ENCODE data around the gene KLHL29. TPM values are rescaled to one million over a fixed set of nuclear protein-coding genes. Genes with fewer than 3 reads are reported as not detected.

KLHL29 gene
- total RNA-seq, 1 donor from 2014 or later: 8.4 TPM

- DNase-seq: no peak
Measured at GRCh38 chr2:23632831-23633395, 247.9 kb downstream of the KLHL29 start.

GRCh38 chr2:23633966-23634365 lies 249.0 kb downstream of the KLHL29 start:
- no peak for DNase-seq

- no peak for DNase-seq
Measured at GRCh38 chr2:23635442-23636340, 250.7 kb downstream of the KLHL29 start.

GRCh38 chr2:23636426-23636825 lies 251.4 kb downstream of the KLHL29 start:
- no peak for DNase-seq

GRCh38 chr2:23637011-23637778 lies 252.2 kb downstream of the KLHL29 start:
- DNase-seq: peak; percentile 61

GRCh38 chr2:23639406-23639982 lies 254.5 kb downstream of the KLHL29 start:
- no peak for DNase-seq

- no peak for DNase-seq
Measured at GRCh38 chr2:23640711-23641110, 255.7 kb downstream of the KLHL29 start.

- no peak for DNase-seq
Measured at GRCh38 chr2:23642516-23642915, 257.5 kb downstream of the KLHL29 start.

- DNase-seq: peak; percentile 73
Measured at GRCh38 chr2:23645230-23645808, 260.3 kb downstream of the KLHL29 start.

- no peak for DNase-seq
Measured at GRCh38 chr2:23647563-23647962, 262.6 kb downstream of the KLHL29 start.

- DNase-seq: no peak
Measured at GRCh38 chr2:23649303-23649702, 264.3 kb downstream of the KLHL29 start.

GRCh38 chr2:23649819-23650218 lies 264.8 kb downstream of the KLHL29 start:
- no peak for DNase-seq

- no peak for DNase-seq
Measured at GRCh38 chr2:23651187-23652080, 266.5 kb downstream of the KLHL29 start.

- no peak for DNase-seq
Measured at GRCh38 chr2:23653326-23653725, 268.3 kb downstream of the KLHL29 start.

- DNase-seq: no peak
Measured at GRCh38 chr2:23654756-23655155, 269.8 kb downstream of the KLHL29 start.

- DNase-seq: peak; percentile 54
Measured at GRCh38 chr2:23655934-23656596, 271.1 kb downstream of the KLHL29 start.

- peak; percentile 57 for DNase-seq
Measured at GRCh38 chr2:23656597-23656973, 271.6 kb downstream of the KLHL29 start.

- DNase-seq: no peak
Measured at GRCh38 chr2:23657371-23657770, 272.4 kb downstream of the KLHL29 start.

GRCh38 chr2:23657934-23658333 lies 273.0 kb downstream of the KLHL29 start:
- DNase-seq: no peak

GRCh38 chr2:23658466-23658942 lies 273.5 kb downstream of the KLHL29 start:
- DNase-seq: no peak

Data from tongue (tissue), 2 donors.